Measurements from ENCODE around the gene LY9.

- no peak for TF ChIP-seq CTCF (IDR thresholded peaks at IDR 0.05; ENCODE audit: low read depth, low read length, missing input control)
- no peak for TF ChIP-seq RXRA (IDR thresholded peaks at IDR 0.05)
- TF ChIP-seq ATF3 (IDR thresholded peaks at IDR 0.05): no peak
- TF ChIP-seq RAD21 (IDR thresholded peaks at IDR 0.05): no peak
- no peak for TF ChIP-seq TAF1 (conservative IDR thresholded peaks at IDR 0.05)
- no peak for TF ChIP-seq EGR1 (IDR thresholded peaks at IDR 0.05; ENCODE audit: low read depth in 2 of 2)
- TF ChIP-seq ZBTB33 (IDR thresholded peaks at IDR 0.05): no peak
- TF ChIP-seq SP1 (IDR thresholded peaks at IDR 0.05): no peak
- no peak for TF ChIP-seq REST (IDR thresholded peaks at IDR 0.05)
- no peak for TF ChIP-seq YY1 (IDR thresholded peaks at IDR 0.05)
- TF ChIP-seq JUND (IDR thresholded peaks at IDR 0.05): no peak
- no peak for TF ChIP-seq MAX (IDR thresholded peaks at IDR 0.05)
- TF ChIP-seq HNF4G (IDR thresholded peaks at IDR 0.05): no peak
- no peak for TF ChIP-seq GABPA (IDR thresholded peaks at IDR 0.05 in 1 of 2, conservative IDR thresholded peaks at IDR 0.05 in 1 of 2)
Observed at GRCh38 chr1:160752924-160753323, 43.0 kb upstream of the LY9 start.
